ENCODE data around the gene HDHD2.
"Not testable (repeated sequence)": the region's sequence is repeated elsewhere in the genome, so short reads cannot be mapped to it uniquely, and the experiment has no call there.

Gene HDHD2, protein sequence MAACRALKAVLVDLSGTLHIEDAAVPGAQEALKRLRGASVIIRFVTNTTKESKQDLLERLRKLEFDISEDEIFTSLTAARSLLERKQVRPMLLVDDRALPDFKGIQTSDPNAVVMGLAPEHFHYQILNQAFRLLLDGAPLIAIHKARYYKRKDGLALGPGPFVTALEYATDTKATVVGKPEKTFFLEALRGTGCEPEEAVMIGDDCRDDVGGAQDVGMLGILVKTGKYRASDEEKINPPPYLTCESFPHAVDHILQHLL

DNA sequence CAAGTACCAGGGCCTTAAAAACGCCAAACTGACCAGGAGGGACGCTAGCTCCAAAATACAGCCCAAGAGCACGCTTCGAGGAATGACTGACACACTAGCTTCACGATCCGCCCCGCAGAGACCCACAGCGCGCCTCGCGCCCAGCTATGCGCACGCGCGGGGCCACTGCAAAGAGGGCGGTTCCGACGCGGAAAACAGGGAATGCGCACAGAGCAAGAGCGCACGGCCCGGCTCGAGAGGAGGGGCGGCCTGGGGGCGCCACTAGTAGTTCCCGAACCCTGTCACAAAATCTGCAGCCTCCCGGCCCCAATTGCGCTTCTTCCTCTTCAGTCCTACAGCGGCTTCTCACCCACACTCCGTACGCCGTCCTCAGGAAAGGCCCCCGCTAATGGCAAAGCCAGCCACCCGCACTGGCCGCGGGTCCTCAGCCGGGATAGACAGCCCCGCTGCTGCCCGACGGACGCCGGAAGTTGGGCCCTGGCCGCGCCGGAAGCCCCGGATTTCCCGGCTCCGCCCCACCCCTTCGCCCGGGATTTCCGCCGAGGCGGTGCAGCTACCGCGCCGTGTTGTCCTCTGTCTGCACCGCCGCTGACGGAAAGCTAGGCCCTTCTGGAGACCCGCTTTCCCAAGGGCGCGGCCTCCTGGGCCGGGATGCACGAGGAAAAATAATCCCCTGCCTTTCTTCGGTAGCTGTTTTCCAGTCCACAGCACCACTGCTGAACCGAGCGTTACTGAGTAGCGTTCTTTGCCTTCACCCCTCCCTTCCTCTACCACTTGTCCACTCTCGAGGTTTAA is at the start of gene HDHD2:
Gene HDHD2, minus strand, starts transcription at position 472 of the 795 bp plus-strand sequence. CDS start 14,061 bp downstream, outside the sequence.
- DNase-seq (ENCODE audit: low read depth), result peak; percentile 64

DNA sequence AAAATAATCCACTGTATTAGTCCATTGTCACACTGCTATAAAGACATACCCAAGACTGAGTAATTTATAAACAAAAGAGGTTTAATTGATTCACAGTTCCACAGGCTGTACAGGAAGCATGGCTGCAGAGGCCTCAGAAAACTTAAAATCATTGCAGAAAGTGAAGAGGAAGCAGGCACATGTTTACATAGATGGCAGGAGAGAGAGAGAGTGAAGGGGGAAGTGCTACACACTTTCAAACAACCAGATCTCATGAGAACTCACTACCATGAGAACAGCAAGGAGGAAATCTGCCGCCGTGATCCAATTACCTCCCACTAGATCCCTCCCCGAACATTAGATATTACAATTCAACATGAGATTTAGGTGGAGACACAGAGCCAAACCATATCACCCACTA is 45.7 kb upstream of the HDHD2 start:
- DNase-seq (ENCODE audit: low read depth), result not testable (repeated sequence)

DNA sequence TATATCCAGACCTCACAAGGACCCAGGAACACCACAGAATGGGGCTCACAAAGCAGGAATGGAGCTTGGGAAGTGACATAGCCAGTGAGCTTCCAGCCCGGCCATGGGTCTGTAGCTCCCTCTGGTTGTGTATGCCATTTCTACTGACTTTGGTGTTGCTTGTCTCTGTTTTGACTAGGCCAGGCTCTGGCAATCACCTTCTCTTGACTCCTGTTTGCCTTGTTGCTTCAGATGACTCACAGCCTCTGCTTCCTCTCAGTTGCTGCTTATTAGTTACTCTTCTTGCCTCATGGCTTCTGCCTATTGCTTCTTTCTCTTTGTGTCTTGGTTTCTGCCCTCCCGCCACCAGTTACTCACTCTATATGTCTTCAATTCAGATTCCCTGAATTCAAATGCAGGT is 41.7 kb upstream of the HDHD2 start:
- DNase-seq (ENCODE audit: low read depth), result no peak

DNA sequence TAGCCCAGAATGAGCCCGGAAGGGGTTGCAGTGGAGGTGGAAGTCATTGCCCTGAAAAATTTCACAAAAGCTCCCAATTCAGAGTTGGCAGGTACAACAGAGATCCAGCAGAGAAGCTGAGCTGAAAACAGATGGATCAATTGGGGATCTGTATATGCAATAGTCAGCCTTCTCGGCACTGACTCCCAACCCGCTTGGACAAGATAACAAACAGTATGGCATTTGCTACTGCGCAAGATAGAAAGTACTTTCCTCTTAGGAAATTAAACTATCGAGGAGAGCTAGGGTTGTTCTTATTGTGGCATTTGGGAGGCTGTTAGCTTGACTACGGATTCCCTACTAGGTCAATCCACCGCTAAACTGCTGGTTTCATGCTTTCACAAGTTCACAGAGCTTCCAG is 37.4 kb upstream of the HDHD2 start:
- no peak for DNase-seq (ENCODE audit: low read depth)

DNA sequence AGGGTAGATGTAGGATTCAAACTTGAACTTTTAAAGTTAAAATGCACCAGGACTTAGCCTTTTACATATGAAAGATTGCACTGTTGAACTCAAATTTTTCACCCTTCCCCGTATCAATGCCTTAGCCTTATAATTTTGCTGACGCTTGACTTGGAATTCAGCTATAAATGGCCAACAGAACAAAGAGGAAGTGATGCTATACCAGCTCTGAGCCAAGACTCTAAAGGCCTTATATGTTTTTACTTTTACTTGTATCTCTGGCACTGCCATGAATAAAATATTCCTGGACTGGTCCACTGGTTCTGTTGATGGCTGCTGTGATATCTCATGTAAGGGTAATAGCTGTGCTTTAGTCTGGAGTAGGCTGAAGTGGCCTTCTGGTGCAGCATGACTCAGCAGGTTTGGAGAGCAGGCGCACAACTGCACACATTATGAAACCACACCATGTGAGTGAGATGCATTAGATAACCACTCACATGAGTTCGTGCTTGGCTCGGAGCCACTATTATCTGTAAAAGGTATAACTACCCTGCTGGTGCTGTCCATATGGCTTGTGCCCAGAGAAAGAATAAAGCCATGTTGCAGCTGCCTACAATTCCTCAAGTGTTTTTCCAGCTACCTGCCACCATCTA is 34.2 kb upstream of the HDHD2 start:
- no peak for DNase-seq (ENCODE audit: low read depth)

DNA sequence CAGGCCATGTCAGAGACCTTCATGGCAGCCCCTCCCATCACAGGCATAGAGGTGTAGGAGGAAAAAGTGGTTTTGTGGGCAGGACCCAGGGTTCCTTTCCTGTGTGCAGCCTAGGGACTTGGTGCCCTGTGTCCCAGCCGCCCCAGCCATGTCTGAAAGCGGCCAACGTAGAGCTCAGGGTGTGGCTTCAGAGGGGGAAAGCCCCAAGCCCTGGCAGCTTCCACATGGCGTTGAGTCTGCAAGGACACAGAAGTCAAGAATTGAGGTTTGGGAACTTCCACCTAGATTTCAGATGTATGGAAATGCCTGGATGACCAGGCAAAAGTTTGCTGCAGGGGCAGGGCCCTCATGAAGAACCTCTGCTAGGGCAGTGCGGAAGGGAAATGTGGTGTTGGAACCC is 31.9 kb upstream of the HDHD2 start:
- DNase-seq (ENCODE audit: low read depth), result not testable (repeated sequence)

DNA sequence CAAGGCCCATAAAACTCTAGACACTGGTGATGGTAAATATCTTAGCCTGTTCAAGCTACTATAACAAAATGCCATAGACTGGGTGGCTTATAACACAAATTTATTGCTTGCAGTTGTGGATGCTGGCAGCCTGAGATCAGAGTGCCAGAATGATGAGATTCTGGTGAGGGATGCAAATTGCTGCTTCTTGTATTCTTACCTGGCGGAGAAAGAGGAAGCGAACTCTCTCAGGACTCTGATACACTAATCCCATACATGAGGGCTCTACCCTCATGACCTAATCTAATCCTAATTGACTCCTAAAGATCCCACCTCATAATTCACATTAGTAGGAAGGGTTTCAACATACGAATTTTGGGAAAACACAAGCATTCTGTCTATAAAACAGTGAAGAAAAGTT is 30.5 kb upstream of the HDHD2 start:
- no peak for DNase-seq (ENCODE audit: low read depth)

DNA sequence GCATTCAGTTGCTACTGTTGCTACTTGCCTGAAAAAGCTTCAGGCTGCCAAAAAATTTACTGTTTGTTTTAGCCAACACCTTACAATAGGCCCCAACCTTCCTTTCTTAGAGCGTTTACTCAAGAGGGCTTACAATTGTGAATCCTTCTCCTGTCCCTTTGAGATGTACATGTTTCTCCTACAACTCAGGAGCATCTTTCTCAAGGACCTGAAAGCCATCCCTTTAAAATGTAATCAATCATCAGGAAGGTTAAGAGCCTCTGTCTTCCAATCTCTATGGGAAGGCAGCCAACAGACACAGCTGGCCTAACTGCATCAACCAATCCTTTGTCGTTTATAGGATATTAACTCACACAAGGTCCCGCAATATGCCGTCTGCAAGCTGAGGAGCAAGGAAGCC is 29.2 kb upstream of the HDHD2 start:
- DNase-seq (ENCODE audit: low read depth), result no peak

DNA sequence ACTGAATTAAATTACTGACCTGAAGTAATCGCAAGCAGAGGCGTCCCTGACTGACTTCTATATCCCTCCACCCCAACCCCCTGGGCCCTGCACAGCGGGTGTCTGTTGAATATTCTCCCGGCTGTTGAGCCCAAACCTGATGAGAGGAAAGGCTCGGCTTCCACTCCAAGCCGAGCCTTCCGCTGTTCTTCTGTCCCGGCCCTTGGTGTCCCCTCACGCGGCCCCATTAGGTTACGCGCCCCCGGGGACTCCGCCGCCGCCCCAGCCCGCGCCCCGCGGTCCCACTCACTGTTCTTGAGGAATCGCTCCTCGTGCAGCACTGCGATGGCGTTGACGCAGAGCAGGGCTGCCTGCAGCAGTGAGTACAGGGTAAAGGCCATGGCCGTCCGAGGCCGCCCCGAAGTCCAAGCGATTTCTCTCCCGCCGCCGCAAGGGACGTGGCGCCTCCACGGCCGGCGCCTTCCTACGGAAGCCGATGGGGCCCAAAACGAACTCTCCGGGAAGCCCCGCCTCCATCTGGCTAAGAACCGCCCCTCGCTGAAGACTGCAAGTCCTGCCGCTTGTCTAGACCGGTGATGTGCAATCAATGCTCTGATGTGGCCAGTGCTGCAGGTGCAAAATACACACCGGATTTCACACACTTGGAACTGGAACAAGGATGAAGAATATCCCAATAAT is 25.7 kb upstream of the HDHD2 start, which contains the start of gene IER3IP1:
Gene IER3IP1, minus strand, starts transcription at position 467 of the 678 bp plus-strand sequence. Its CDS starts 87 bp downstream, at position 380.
- peak; percentile 62 for DNase-seq (ENCODE audit: low read depth)

DNA sequence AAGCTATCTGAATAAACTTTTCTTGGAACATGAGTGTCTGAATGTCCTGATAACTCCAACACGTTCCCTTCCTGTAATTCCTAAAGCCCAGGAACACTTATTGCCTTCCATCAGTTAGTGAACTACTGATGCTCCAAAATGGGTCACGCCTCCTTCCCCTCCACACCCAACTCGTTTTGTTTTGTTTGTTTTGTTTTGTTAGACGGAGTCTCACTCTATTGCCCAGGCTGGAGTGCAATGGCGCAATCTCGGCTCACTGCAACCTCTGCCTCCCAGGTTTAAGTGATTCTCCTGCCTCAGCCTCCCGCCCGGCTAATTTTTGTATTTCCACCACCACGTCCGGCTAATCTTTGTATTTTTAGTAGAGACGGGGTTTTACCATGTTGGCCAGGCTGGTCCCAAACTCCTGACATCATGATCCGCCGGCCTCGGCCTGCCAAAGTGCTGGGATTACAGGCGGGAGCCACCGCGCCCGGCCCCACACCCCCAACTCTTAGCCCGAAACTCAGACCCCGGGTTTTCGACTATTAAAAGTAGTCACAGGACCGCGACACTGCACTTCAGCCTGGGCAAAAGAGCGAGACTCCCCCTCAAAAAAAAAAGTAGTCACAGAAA is 25.1 kb upstream of the HDHD2 start:
- no peak for DNase-seq (ENCODE audit: low read depth)

DNA sequence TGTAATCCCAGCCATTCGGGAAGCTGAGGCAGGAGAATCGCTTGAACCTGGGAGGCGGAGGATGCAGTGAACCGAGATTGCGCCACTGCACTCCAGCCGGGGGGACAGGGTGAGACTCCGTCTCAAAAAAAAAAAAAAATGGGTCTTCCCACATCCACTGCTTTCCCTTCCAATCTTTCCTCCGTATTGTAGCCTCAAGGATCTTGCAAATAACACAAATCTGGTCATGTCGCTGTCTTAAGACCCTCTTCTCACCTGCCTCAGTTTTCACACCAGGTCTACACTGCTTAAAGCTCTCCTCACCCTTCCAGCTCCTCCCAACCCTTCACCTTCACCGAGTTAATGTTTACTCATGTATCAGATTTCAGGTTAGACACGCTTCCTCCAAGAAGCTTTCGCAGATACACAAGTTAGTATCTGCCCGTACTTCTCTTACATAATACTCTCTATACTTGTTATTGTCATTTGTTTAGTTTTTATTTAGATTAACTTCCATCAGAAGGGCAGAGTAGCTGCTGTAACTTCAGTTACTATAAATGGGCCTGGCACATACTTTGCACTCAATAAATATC is 24.3 kb upstream of the HDHD2 start:
- no peak for DNase-seq (ENCODE audit: low read depth)

DNA sequence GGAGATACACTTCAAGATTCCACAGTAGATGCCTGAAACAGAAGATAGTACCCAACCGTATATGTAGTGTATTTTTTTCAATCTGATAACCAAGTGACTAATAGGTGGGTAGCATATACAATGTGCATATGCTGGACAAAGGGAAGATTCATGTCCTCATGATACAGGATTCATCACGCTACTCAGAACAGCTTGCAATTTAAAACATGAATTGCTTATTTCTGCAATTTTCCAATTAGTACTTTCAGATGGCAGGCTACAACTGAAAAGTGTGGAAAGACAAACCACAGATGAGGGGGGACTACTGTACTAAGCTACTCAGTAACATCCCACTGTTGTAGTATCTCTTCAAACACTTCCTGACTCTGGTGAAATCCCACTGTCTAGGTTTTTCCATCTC is 22.2 kb upstream of the HDHD2 start:
- no peak for DNase-seq (ENCODE audit: low read depth)

DNA sequence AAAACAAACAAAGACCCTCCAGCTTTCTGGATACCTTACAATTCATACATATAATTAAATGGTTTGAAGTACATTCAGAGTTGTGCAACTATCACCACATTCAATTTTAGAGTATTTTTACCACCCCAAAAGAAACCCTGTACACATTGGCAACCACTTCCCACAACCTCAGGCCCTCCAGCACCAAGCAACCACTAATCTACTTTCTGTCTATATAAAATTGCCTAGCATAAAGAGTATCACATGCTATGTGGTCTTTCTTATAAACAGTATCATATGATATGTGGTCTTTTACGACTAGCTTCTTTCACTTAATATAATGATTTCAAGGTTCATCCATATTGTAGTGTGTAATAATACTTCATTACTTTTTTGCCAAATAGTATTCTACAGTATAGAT is 18.6 kb upstream of the HDHD2 start:
- DNase-seq (ENCODE audit: low read depth), result no peak

DNA sequence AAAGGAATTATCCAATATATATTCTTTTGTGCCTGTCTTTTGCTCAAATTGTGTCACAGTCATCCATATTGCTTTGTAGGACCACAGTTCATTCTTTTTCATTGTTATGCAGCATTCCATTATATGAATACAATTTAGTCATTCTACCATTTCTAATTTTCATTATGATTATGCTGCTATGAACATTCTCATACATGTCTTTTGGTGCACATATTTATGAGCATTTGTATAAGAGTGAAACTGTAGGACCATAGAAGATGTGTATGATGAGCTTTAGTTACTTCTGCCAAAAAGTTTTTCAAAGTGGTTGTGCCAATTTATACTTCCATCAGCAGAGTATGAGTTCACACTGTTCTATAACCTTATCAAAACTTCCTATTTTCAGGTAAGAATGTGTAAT is 18.2 kb upstream of the HDHD2 start:
- DNase-seq (ENCODE audit: low read depth), result no peak

DNA sequence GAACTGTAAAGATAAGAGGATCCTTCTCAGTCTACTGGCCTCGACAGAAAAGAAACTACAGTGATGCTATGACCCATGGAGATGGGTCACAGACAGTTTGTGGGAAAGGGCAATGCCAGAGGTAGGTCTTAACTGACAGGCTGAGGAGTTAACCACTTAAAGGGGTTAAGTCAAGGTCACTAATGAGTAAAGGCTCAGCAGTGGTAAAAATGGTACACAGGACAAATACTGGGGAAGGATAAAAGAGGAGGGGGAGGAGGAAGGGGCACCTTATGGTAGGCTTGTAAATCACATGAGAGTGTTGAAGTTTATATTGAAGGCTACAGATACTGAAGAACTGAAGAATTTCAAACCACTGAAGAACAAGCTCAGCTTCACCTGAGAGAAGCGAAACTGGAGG is 16.0 kb upstream of the HDHD2 start:
- DNase-seq (ENCODE audit: low read depth), result no peak

DNA sequence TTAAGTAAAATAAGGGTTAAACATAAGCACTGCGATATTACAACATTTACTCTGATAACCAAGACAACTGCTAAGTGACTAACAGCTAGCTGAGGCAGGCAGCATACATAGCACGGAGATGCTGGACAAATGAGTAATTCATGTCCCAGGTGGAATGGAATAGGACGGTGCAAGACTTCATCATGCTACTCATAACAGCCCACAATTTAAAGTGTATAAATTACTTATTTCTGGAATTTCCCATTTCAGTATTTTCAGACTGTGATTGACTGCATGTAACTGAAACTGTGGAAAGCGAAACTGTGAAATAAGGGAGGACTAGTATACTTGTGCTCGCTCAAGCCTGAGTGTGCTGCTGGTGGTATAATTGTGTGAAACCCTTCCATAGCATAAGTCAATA is 12.9 kb upstream of the HDHD2 start:
- no peak for DNase-seq (ENCODE audit: low read depth)

DNA sequence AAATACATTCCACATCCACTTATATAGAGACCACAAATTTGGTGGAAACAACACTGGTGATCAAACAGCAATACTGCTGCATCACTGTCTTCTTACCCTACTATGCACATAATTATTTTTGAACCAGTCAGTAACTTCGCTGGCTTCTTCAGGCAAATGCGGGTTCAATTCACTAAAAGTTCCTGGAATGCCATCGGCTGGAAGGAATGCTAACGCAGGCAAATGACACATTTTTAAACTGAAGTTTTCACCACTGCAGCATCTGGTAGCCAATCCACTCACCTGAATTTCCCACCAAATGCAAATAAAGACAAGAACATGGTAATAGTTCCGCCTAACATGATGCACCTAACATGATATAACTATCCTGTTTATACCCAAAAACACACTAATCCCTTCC is 10.0 kb upstream of the HDHD2 start:
- no peak for DNase-seq (ENCODE audit: low read depth)

DNA sequence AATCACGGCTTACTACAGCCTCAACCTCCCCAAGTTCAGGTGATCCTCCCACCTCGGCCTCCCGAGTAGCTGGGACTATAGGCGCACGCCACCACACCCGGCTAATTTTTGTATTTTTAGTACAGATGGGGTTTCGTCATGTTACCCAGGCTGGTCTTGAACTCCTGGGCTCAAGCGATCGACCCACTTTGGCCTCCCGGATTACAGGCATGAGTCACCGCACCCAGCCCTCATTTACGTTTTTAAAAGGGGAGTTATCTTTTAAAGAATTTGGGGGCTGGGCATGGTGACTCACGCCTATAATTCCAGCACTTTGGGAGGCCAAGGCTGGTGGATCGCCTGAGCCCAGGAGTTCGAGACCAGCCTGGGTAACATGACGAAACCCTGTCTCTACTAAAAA is 8.1 kb upstream of the HDHD2 start:
- not testable (repeated sequence) for DNase-seq (ENCODE audit: low read depth)

DNA sequence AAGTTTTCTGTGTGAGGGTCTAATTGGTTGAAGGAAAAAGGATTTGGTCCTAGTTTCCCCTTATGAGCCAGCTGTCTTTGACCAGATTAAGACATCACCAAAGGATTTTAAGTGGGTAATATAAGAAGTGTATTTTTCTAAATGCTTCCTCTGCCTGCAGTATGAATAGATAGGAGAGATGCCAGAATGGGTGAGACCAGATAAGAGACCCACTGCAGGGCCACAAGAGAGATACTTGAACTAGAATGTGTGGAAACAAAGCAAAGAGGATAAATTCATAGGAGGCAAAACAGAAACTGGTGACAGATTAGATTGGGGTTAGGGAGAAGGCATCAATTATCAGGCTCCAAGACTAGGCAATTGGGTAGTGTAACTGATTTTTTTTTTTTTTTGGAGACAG is 1.1 kb upstream of the HDHD2 start:
- no peak for DNase-seq (ENCODE audit: low read depth)

DNA sequence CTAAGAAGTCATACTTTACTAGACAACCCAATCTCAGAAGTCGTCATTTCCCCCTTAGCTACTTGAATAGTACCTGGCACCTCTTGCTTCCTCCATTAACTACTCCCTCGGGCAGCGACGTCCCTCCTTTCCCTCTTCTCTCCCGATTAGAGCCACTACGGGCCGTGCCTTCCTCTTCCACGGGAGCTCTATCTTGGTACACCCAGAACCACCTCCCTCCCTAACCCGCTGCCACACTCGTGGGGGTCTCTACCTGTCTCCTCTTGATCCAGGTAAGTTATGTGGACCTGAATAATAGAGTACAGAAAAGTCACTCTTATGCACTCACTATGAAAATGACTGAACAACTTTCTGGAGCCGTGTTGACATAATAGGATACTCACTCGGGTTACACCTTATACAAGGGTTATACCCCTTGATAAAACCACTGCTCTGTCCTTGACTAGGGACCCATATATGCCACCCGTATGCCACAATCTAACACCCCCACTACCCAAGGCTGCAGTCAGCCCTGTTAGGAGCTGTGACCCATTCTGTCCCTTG is 595 bp upstream of the HDHD2 start:
- DNase-seq (ENCODE audit: low read depth), result no peak

DNA sequence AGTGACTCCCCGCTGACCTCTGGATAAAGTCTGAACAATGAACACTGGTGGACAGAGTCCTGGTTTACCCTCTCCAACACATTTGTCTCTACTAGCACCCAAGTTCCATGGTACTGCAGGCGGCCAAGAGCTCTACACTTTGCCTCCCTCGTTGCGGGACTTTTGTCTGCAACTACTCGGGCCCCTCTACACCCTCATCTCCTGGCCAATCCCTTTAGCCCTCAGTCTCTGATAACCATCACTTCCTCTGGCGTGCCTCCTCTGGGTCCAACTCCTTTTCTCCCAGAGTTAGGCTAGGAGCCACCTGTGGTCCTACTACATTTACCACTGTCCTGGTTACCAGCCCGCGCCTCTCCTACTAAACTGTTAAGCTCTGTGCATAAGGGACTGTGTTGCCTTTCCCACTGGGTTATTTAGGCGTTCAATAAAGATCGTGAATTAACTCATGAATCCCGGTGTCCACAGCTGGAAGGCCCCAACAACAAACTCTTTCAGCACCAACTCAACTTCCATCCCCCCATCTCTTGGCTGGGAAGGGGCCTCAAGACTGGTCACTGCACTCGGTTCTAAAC is 757 bp downstream of the HDHD2 start:
- no peak for DNase-seq (ENCODE audit: low read depth)
